Measurements from ENCODE around the gene TNIP1. TPM values are rescaled to one million over a fixed set of nuclear protein-coding genes. Genes with fewer than 3 reads are reported as not detected.

TNIP1 gene
- polyA plus RNA-seq, 1 of the 3 experiments (the other 2 are of a cell fraction) = 46.2 TPM

DNA sequence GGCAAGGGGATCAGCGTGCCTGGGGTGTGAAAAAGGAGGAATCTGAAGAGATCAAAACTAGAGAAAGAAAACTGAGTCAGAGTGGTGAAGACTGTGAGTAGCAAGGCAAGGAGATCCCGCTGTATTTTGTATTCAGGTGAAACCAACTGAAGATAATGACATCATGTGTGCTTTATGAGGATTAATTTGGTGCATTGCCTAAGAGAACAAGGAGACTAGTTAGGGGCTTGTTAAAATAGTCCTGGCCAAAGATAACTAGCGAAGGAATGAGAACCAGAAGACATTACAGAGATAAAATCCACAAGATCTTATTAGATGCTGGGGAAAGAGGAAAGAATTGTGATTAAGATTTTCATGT, 77.4 kb downstream of the TNIP1 start:
- Histone ChIP-seq H3K27ac (ENCODE audit: low read depth in 2 of 2, low read length in 1 of 2) (no peak overlapping the region), H3K9me2 (no peaks in the 10 kb centered on the region), H3K9ac (no peak overlapping the region), H3K36me3 (replicated peaks in 1 of 2; ENCODE audit: control insufficient read depth in 1 of 2, insufficient read depth in 2 of 2, low read length in 1 of 2) (no peaks in the 10 kb centered on the region), H4K20me1 (ENCODE audit: insufficient read depth) (no peaks in the 10 kb centered on the region), H3K4me1 (ENCODE audit: control insufficient read depth in 1 of 2, insufficient read depth in 2 of 2, low read depth in 1 of 2, low read length in 1 of 2) (no peaks in the 10 kb centered on the region; a peak in 1 of 4 replicates), H3F3A (replicated peaks; ENCODE audit: insufficient read depth) (no peaks in the 10 kb centered on the region), H3K9me3 (no peaks in the 10 kb centered on the region), H2AFZ (ENCODE audit: low read depth) (no peak overlapping the region), H3K4me3 (ENCODE audit: low read depth in 2 of 2, low read length in 1 of 2) (no peak overlapping the region), H3K79me2 (ENCODE audit: insufficient read depth) (no peaks in the 10 kb centered on the region), H3K27me3 (ENCODE audit: insufficient read depth) (no peaks in the 10 kb centered on the region), H3K4me2 (no peak overlapping the region)
- ChIA-PET CTCF (interaction anchor here (1.6 to 5.2 kb wide), 4 partner anchors 45 to 123 kb away, joined by 4 to 57 read pairs (median 10); no protein-coding TSS in a partner anchor), POLR2A (no interaction called here)
- DNase-seq = no peak
- WGBS (ENCODE audit: low lambda C conversion rate) = 56% methylated on average over 3 of the region's 3 CpGs
- TF ChIP-seq ELF1 (IDR thresholded peaks at IDR 0.05) (no peak), TAF1 (IDR thresholded peaks at IDR 0.05; ENCODE audit: borderline replicate concordance, low read depth, low read length) (no peak), SMC3 (IDR thresholded peaks at IDR 0.05; ENCODE audit: low read depth, low read length) (no peak), RAD21 (IDR thresholded peaks at IDR 0.05; ENCODE audit: low read length) (no peak), RCOR1 (IDR thresholded peaks at IDR 0.05; ENCODE audit: low read length) (no peak), FOXM1 (IDR thresholded peaks at IDR 0.05; ENCODE audit: low read depth) (no peak), SIN3A (IDR thresholded peaks at IDR 0.05; ENCODE audit: borderline replicate concordance, low read depth, low read length) (no peak), GABPA (IDR thresholded peaks at IDR 0.05; ENCODE audit: low read depth) (no peak), EP300 (IDR thresholded peaks at IDR 0.05; ENCODE audit: borderline replicate concordance in 1 of 2, low read depth in 1 of 2, low read length in 1 of 2) (no peak), CHD2 (IDR thresholded peaks at IDR 0.05; ENCODE audit: low read length, partially characterized antibody) (no peak), NRF1 (IDR thresholded peaks at IDR 0.05; ENCODE audit: low read depth, low read length) (no peak), RXRA (IDR thresholded peaks at IDR 0.05; ENCODE audit: borderline replicate concordance, low read depth) (no peak), TCF12 (IDR thresholded peaks at IDR 0.05) (no peak)
- TF ChIP-seq, protein P1, sequence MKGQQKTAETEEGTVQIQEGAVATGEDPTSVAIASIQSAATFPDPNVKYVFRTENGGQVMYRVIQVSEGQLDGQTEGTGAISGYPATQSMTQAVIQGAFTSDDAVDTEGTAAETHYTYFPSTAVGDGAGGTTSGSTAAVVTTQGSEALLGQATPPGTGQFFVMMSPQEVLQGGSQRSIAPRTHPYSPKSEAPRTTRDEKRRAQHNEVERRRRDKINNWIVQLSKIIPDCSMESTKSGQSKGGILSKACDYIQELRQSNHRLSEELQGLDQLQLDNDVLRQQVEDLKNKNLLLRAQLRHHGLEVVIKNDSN (IDR thresholded peaks at IDR 0.05; ENCODE audit: borderline replicate concordance, low read depth) = no peak
- TF ChIP-seq, protein P2, sequence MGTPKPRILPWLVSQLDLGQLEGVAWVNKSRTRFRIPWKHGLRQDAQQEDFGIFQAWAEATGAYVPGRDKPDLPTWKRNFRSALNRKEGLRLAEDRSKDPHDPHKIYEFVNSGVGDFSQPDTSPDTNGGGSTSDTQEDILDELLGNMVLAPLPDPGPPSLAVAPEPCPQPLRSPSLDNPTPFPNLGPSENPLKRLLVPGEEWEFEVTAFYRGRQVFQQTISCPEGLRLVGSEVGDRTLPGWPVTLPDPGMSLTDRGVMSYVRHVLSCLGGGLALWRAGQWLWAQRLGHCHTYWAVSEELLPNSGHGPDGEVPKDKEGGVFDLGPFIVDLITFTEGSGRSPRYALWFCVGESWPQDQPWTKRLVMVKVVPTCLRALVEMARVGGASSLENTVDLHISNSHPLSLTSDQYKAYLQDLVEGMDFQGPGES (IDR thresholded peaks at IDR 0.05; ENCODE audit: low read depth, low read length) = no peak
- TF ChIP-seq, protein P3, sequence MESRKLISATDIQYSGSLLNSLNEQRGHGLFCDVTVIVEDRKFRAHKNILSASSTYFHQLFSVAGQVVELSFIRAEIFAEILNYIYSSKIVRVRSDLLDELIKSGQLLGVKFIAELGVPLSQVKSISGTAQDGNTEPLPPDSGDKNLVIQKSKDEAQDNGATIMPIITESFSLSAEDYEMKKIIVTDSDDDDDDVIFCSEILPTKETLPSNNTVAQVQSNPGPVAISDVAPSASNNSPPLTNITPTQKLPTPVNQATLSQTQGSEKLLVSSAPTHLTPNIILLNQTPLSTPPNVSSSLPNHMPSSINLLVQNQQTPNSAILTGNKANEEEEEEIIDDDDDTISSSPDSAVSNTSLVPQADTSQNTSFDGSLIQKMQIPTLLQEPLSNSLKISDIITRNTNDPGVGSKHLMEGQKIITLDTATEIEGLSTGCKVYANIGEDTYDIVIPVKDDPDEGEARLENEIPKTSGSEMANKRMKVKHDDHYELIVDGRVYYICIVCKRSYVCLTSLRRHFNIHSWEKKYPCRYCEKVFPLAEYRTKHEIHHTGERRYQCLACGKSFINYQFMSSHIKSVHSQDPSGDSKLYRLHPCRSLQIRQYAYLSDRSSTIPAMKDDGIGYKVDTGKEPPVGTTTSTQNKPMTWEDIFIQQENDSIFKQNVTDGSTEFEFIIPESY (IDR thresholded peaks at IDR 0.05; ENCODE audit: borderline replicate concordance, low read depth) = no peak
- TF ChIP-seq, protein P4, sequence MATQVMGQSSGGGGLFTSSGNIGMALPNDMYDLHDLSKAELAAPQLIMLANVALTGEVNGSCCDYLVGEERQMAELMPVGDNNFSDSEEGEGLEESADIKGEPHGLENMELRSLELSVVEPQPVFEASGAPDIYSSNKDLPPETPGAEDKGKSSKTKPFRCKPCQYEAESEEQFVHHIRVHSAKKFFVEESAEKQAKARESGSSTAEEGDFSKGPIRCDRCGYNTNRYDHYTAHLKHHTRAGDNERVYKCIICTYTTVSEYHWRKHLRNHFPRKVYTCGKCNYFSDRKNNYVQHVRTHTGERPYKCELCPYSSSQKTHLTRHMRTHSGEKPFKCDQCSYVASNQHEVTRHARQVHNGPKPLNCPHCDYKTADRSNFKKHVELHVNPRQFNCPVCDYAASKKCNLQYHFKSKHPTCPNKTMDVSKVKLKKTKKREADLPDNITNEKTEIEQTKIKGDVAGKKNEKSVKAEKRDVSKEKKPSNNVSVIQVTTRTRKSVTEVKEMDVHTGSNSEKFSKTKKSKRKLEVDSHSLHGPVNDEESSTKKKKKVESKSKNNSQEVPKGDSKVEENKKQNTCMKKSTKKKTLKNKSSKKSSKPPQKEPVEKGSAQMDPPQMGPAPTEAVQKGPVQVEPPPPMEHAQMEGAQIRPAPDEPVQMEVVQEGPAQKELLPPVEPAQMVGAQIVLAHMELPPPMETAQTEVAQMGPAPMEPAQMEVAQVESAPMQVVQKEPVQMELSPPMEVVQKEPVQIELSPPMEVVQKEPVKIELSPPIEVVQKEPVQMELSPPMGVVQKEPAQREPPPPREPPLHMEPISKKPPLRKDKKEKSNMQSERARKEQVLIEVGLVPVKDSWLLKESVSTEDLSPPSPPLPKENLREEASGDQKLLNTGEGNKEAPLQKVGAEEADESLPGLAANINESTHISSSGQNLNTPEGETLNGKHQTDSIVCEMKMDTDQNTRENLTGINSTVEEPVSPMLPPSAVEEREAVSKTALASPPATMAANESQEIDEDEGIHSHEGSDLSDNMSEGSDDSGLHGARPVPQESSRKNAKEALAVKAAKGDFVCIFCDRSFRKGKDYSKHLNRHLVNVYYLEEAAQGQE (IDR thresholded peaks at IDR 0.05; ENCODE audit: low read depth, low read length) = no peak

Measured in SK-N-SH (cell line).